LNCaP clone FGC (cell line): ENCODE measurements around the gene STXBP6.

ENCODE experiments used
- DNase-seq: peaks from one replicate; pipeline ENCODE4 v3.0.0-alpha.2; 2011; ENCODE audit warnings: low read depth
- H3K4me3 ChIP-seq: 2 replicates; pipeline ENCODE4 v1.5.1; 2011; ENCODE audit warnings: mild to moderate bottlenecking, low read depth, low read length, control low read depth
- CTCF ChIP-seq: IDR thresholded peaks from 2 replicates; pipeline ENCODE4 v1.5.1; 2012; ENCODE audit warnings: mild to moderate bottlenecking; ENCODE audit not compliant: control insufficient read depth, insufficient read depth; ENCODE audit errors: extremely low read depth

The STXBP6 gene

DNA sequence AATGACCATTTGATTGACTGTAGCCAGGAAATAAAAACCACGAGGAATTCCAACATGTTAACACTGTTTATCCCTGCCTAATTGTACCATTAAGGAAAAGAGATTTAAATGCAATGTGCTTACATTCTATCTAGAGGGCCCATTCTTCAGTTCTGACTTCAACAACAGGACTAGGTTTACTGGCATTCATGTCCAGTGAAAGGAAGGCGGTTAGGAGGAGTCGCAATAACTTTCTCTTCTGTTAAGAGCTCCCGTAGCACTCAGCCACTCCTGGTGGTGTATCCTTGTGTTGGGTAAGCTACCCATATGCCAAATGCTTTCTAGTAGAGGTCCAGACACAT lies 154.7 kb downstream of the STXBP6 start:
- no peak for TF ChIP-seq CTCF
- DNase-seq: no peak
- H3K4me3 ChIP-seq: no peak overlapping the region

GRCh38 chr14:24894583-24895242 lies 155.2 kb downstream of the STXBP6 start:
- DNase-seq: no peak
- no peak for TF ChIP-seq CTCF
- no peak overlapping the region for H3K4me3 ChIP-seq

DNA sequence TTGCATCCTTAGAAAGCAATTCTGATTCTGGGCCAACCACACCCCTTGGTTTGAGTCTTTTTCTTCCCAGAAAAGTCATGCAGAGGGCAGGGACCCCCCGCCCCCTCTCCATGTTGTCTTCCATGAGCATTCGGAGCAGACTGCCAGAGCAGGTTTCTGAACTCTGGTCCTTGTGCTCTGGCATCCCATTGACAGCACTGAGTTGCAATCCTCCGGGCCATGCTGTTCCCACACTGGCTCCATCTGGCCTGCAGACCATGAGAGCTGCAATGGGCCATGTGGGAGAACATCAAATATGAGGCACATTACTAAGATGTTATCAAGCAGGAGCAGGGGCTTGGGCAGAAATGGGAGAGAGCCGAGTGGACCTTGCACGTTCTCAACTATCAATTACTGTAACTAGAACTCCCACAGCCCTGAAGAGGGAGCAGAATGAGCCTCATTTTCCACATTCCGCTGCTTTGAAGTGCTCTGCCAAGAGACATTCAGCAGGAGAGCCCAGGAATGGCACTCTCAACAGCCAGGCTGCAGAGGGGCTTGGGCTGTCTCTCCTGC lies 157.4 kb downstream of the STXBP6 start:
- H3K4me3 ChIP-seq: no peak overlapping the region
- no peak for DNase-seq
- TF ChIP-seq CTCF: no peak

GRCh38 chr14:24891987-24892496 lies 157.9 kb downstream of the STXBP6 start:
- no peak for TF ChIP-seq CTCF
- no peak overlapping the region for H3K4me3 ChIP-seq

GRCh38 chr14:24890716-24891115 lies 159.2 kb downstream of the STXBP6 start:
- no peak for TF ChIP-seq CTCF
- no peak overlapping the region for H3K4me3 ChIP-seq
- DNase-seq: no peak

More at GRCh38 chr14:24891987-24892496, 157.9 kb downstream of the STXBP6 start:
- no peak for DNase-seq

DNA sequence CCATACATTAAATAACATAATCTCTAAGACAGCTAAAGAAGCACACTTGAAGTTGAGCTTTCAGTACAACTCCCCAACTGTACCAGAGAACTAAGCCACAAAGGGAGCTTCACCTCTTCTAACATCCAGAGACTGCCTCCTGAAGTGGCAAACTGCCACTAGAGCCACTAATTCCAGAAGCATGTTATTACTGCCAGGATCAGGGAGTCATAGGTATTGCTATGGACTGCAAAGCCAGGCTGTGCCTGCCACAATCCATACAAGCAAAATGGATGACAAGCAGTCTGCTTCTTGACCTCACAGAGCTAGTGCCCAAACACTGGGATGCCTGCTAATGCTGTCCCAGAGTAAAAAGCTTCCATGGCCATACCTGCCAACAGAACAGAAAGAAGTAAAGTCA lies 160.1 kb downstream of the STXBP6 start:
- H3K4me3 ChIP-seq: no peak overlapping the region
- DNase-seq: no peak
- no peak for TF ChIP-seq CTCF

DNA sequence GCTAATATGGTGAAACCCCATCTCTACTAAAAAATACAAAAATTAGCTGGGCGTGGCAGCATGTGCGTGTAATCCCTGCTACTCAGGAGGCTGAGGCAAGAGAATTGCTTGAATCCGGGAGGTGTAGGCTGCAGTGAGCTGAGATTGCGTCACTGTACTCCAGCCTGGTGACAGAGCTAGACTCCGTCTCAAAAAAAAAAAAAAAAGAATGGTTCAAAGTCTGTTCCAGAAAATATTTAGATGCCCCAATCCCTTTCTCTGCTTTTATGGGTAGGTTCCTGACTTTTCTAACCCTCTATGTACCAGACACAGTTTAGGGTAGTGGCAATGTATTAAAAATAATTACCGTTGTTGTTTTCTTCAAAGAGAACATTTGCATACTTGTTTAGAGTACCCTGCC lies 161.4 kb downstream of the STXBP6 start:
- H3K4me3 ChIP-seq: no peak overlapping the region
- DNase-seq: no peak
- TF ChIP-seq CTCF: no peak
